Endothelial cell of umbilical vein (primary cell): ENCODE results near the gene NUTM1.

Experiments used
- CTCF ChIP-seq, 2 donors: IDR thresholded peaks; 1 replicate in 1 of 2; 2 replicates in 1 of 2; pipeline ENCODE4 v1.5.1; 2011; ENCODE audit warnings: low read length in 2 of 2, mild to moderate bottlenecking in 2 of 2, moderate library complexity in 2 of 2, control low read depth in 1 of 2, inconsistent platforms in 1 of 2, low read depth in 1 of 2; ENCODE audit not compliant: insufficient read depth in 1 of 2; ENCODE audit errors: extremely low read depth in 1 of 2
- JUN ChIP-seq: IDR thresholded peaks from 2 replicates; pipeline ENCODE4 v1.6.1; 2011; ENCODE audit warnings: borderline replicate concordance, low read depth; ENCODE audit not compliant: insufficient read length, insufficient read depth
- MYC ChIP-seq: IDR thresholded peaks from one replicate; pipeline ENCODE4 v1.6.1; 2011; ENCODE audit warnings: mild to moderate bottlenecking, low read depth, low read length

- TF ChIP-seq CTCF (IDR thresholded peaks at IDR 0.05; ENCODE audit: extremely low read depth in 1 of 2, insufficient read depth in 1 of 2, low read depth in 1 of 2, low read length in 2 of 2) (no peak), JUN (no peak), MYC (no peak)
Observed at GRCh38 chr15:34337557-34338306, 5.4 kb upstream of the NUTM1 start, which contains the start of gene SLC12A6.
